Suprapubic skin (tissue), 4 donors: ENCODE data around the gene CALML6. TPM values are rescaled to one million over a fixed set of nuclear protein-coding genes. Genes with fewer than 3 reads are reported as not detected.

Experiments
- DNase-seq, 2 donors: peaks; one replicate each; pipeline ENCODE4 v3.0.0-alpha.2; 2019; ENCODE audit warnings: low spot score in 2 of 2
- H3K27ac ChIP-seq: fragments of 200-600 bp; sonication (generic); one replicate; pipeline ENCODE4 v1.5.1; 2019
- H3K27me3 ChIP-seq: fragments of 200-600 bp; sonication (generic); one replicate; pipeline ENCODE4 v1.5.1; 2019
- H3K36me3 ChIP-seq: fragments of 200-600 bp; sonication (generic); one replicate; pipeline ENCODE4 v1.5.1; 2019
- H3K4me1 ChIP-seq: fragments of 200-600 bp; sonication (generic); one replicate; pipeline ENCODE4 v1.5.1; 2019
- H3K4me3 ChIP-seq: fragments of 200-600 bp; sonication (generic); one replicate; pipeline ENCODE4 v1.5.1; 2019; ENCODE audit warnings: mild to moderate bottlenecking
- H3K9me3 ChIP-seq: fragments of 200-600 bp; sonication (generic); one replicate; pipeline ENCODE4 v1.5.1; 2019
- CTCF ChIP-seq, 2 donors: fragments of 200-600 bp in 1 of 2; fragments of 450-650 bp in 1 of 2; sonication (generic) in 1 of 2; IDR thresholded peaks; one replicate each; pipeline ENCODE4 v1.5.1; 2016 to 2019; ENCODE audit warnings: antibody characterized with exemption in 2 of 2, mild to moderate bottlenecking in 1 of 2, moderate library complexity in 1 of 2
- EP300 ChIP-seq: sonication (generic); formaldehyde crosslinking; IDR thresholded peaks from one replicate; pipeline ENCODE4 v1.6.1; 2017; ENCODE audit warnings: antibody characterized with exemption
- POLR2A ChIP-seq, 2 donors: fragments of 450-650 bp; IDR thresholded peaks; one replicate each; pipeline ENCODE4 v1.6.1; 2017; ENCODE audit warnings: antibody characterized with exemption in 2 of 2, mild to moderate bottlenecking in 2 of 2, moderate library complexity in 2 of 2
- POLR2AphosphoS5 ChIP-seq, 3 donors: sonication (generic); formaldehyde crosslinking; IDR thresholded peaks; one replicate each; pipeline ENCODE4 v1.6.1; 2017; ENCODE audit warnings: antibody characterized with exemption in 3 of 3
- WGBS: methylation state at CpG from one replicate; pipeline ENCODE4 v1.1.5; 2018; 5-methylcytosine and 5-hydroxymethylcytosine counted together
- total RNA-seq, 4 donors: library from RNA; depleted of rRNA; stranded (reverse); fragments of >200 nt; gene quantifications; one replicate each; pipeline ENCODE4 v1.1.0, GENCODE V29; 2016

CALML6 gene
- total RNA-seq, 4 donors from 2014 or later, result 0.30 to 3.3 (median 0.81) TPM; not detected in 1

GRCh38 chr1:1889847-1890505 is 25.1 kb upstream of the CALML6 start:
- no peak for TF ChIP-seq POLR2AphosphoS5 (IDR thresholded peaks at IDR 0.05)
- TF ChIP-seq EP300, result no peak
- TF ChIP-seq CTCF (IDR thresholded peaks at IDR 0.05), result no peak
- no peak for TF ChIP-seq POLR2A (IDR thresholded peaks at IDR 0.05)
- H3K36me3 ChIP-seq, result no peaks in the 10 kb centered on the region
- H3K4me3 ChIP-seq, result peak overlapping the region; percentile 90
- DNase-seq, result no peak
- H3K27me3 ChIP-seq, result no peaks in the 10 kb centered on the region
- H3K9me3 ChIP-seq, result no peaks in the 10 kb centered on the region
- H3K4me1 ChIP-seq, result peaks cover 73% of the 10 kb centered on the region
- under 1% methylated on average over 42 of the region's 88 CpGs for WGBS
- H3K27ac ChIP-seq, result peak overlapping the region; percentile 98

GRCh38 chr1:1890506-1891348 is 24.3 kb upstream of the CALML6 start, which contains the start of gene GNB1:
Gene GNB1, minus strand, starts transcription at chr1:1891087. Its CDS starts 65,634 bp downstream, at chr1:1825453.
- TF ChIP-seq POLR2A (IDR thresholded peaks at IDR 0.05) (peak in 1 of 2 donors; percentile 93), POLR2AphosphoS5 (IDR thresholded peaks at IDR 0.05) (no peak)
- H3K4me3 ChIP-seq, result peak within 1 kb of the TSS; percentile 90
- H3K36me3 ChIP-seq, result no peaks in the 10 kb centered on the region
- H3K9me3 ChIP-seq, result no peaks in the 10 kb centered on the region
- peak within 1 kb of the TSS; percentile 98 for H3K27ac ChIP-seq
- peak in 1 of 2 donors; percentile 91 for DNase-seq
- 0% methylated on average over 20 of the region's 137 CpGs for WGBS
- H3K27me3 ChIP-seq, result no peaks in the 10 kb centered on the region
- peaks cover 80% of the 10 kb centered on the region for H3K4me1 ChIP-seq

GRCh38 chr1:1891349-1892078 is 23.5 kb upstream of the CALML6 start:
- Histone ChIP-seq H3K9me3 (no peaks in the 10 kb centered on the region), H3K4me1 (peaks cover 74% of the 10 kb centered on the region), H3K36me3 (no peaks in the 10 kb centered on the region), H3K27me3 (no peaks in the 10 kb centered on the region), H3K4me3 (peak overlapping the region; percentile 90), H3K27ac (peak overlapping the region; percentile 98)
- TF ChIP-seq CTCF (IDR thresholded peaks at IDR 0.05) (no peak), POLR2AphosphoS5 (IDR thresholded peaks at IDR 0.05) (peak in 1 of 3 donors; percentile 19)
- WGBS, result 0% methylated on average over 7 of the region's 59 CpGs
- DNase-seq, result no peak

GRCh38 chr1:1892079-1892762 is 22.8 kb upstream of the CALML6 start:
- Histone ChIP-seq H3K27me3 (no peaks in the 10 kb centered on the region), H3K4me3 (peak overlapping the region; percentile 90), H3K4me1 (peaks cover 69% of the 10 kb centered on the region), H3K27ac (peak overlapping the region; percentile 98), H3K9me3 (no peaks in the 10 kb centered on the region), H3K36me3 (no peaks in the 10 kb centered on the region)
- WGBS, result 34% methylated on average over 21 of the region's 21 CpGs
- TF ChIP-seq POLR2A (IDR thresholded peaks at IDR 0.05) (no peak), POLR2AphosphoS5 (IDR thresholded peaks at IDR 0.05) (no peak), EP300 (no peak), CTCF (IDR thresholded peaks at IDR 0.05) (no peak)
- DNase-seq, result no peak

GRCh38 chr1:1892763-1893120 is 22.3 kb upstream of the CALML6 start:
- H3K36me3 ChIP-seq, result no peaks in the 10 kb centered on the region
- DNase-seq, result no peak
- no peaks in the 10 kb centered on the region for H3K27me3 ChIP-seq
- no peak for TF ChIP-seq CTCF (IDR thresholded peaks at IDR 0.05)
- no peak for TF ChIP-seq POLR2AphosphoS5 (IDR thresholded peaks at IDR 0.05)
- TF ChIP-seq EP300, result no peak
- no peak for TF ChIP-seq POLR2A (IDR thresholded peaks at IDR 0.05)
- H3K27ac ChIP-seq, result peak overlapping the region; percentile 98
- no peaks in the 10 kb centered on the region for H3K9me3 ChIP-seq
- peak overlapping the region; percentile 90 for H3K4me3 ChIP-seq
- WGBS, result 49% methylated on average over 7 of the region's 7 CpGs
- peaks cover 68% of the 10 kb centered on the region for H3K4me1 ChIP-seq
